KOPT-K1 (cell line): Measurements from ENCODE around the gene ARHGAP26.

Experiments
- H3K27ac ChIP-seq: fragments of 200-600 bp; sonication (generic); 2 replicates; pipeline ENCODE4 v1.5.1; 2016; ENCODE audit warnings: antibody characterized with exemption, mild to moderate bottlenecking, low read depth, low read length; ENCODE audit not compliant: poor library complexity, severe bottlenecking
- H3K36me3 ChIP-seq: fragments of 200-600 bp; sonication (generic); 2 replicates; pipeline ENCODE4 v1.5.1; 2017; ENCODE audit warnings: antibody characterized with exemption, mild to moderate bottlenecking, low read length, moderate library complexity; ENCODE audit not compliant: insufficient read depth
- H3K9me3 ChIP-seq: fragments of 200-600 bp; sonication (generic); 2 replicates; pipeline ENCODE4 v1.5.1; 2017; ENCODE audit warnings: antibody characterized with exemption, low read length, mild to moderate bottlenecking; ENCODE audit not compliant: insufficient read depth, poor library complexity, severe bottlenecking

The ARHGAP26 gene

GRCh38 chr5:142870532-142871362 is 100.6 kb downstream of the ARHGAP26 start:
- no peak overlapping the region for H3K27ac ChIP-seq
- no peaks in the 10 kb centered on the region for H3K9me3 ChIP-seq
- no peaks in the 10 kb centered on the region for H3K36me3 ChIP-seq

GRCh38 chr5:142871363-142872193 is 101.4 kb downstream of the ARHGAP26 start:
- Histone ChIP-seq H3K9me3 (no peaks in the 10 kb centered on the region), H3K27ac (no peak overlapping the region), H3K36me3 (no peaks in the 10 kb centered on the region)

DNA sequence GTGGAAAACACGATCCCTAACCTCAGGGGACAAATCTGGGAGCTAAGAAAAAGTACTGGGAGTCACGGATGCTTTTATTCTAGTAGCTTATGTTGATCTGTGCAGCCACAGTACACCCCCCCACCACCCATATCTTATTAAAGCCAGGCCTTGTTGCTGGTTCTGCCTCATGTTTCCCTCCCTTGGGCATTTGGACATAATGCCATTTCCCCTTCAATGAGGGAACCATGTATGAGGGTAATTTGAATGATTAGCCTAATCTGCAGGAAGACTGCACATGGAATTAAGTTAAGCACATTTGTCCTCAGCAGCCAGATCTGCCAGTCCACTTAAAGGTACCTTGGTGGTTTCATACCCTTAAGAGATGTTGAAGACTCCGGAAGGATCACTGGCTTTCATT is 102.0 kb downstream of the ARHGAP26 start:
- no peaks in the 10 kb centered on the region for H3K36me3 ChIP-seq
- no peak overlapping the region for H3K27ac ChIP-seq
- no peaks in the 10 kb centered on the region for H3K9me3 ChIP-seq

DNA sequence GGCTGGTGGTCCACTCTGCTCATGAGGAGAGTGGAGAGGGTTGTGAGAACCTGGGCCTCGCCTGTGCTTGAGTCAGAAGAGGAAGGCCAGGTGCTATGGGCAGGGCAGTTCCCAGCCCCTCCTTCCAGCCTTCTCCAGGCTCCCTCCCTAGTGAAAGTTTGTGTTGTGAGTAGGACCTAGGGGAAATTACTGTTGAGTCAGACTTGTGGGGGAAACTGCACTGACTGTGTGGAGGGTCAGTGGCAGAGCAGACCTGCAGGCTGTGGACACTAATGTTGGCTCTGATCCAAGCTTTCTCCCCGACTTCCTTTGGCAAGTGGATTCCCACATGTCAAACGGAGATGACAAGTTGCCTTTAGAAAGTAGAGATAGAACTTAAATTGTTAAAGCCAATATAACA is 102.6 kb downstream of the ARHGAP26 start:
- Histone ChIP-seq H3K27ac (no peak overlapping the region), H3K36me3 (no peaks in the 10 kb centered on the region), H3K9me3 (no peaks in the 10 kb centered on the region)

DNA sequence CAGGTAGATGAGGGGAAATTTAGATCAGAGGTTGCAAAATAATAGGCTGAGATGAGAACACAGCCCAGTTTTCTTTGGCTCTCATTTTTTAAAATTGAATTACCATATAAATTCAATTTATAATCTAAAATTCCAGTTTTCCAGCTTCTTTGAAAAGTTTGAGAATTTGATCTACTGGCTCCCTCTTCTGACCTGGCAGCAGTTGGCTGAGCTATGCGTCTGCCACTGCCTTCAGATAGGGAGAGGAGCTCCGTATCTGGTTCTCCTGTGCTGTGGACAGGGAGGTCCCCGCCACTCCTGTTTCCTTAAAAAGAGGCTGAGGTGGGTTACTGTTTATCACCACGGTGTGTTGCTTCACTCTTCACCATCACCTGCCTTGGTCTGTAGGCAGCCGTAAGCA is 103.7 kb downstream of the ARHGAP26 start:
- Histone ChIP-seq H3K9me3 (no peaks in the 10 kb centered on the region), H3K36me3 (no peaks in the 10 kb centered on the region), H3K27ac (no peak overlapping the region)

DNA sequence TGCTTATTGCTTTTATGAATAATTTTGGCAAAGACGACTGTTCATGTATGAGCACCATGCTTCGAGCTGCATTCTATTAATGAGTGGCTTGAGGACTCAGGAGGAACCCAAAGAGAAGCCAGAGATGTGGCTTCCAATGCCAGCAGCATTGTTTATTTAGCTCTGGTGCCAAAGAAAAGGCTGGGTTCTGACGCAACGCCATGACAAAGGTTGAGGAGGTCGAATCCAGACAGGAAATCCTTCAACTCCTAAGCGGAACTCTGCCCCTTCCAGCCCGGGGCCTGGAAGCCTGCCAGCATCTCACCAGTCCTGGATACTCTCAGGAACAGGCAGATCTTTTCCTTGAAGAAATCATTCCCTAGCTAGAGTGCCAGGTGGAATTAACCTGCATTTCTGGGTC is 104.4 kb downstream of the ARHGAP26 start:
- Histone ChIP-seq H3K36me3 (no peaks in the 10 kb centered on the region), H3K9me3 (no peaks in the 10 kb centered on the region), H3K27ac (no peak overlapping the region)

GRCh38 chr5:142875936-142876335 is 105.8 kb downstream of the ARHGAP26 start:
- no peaks in the 10 kb centered on the region for H3K9me3 ChIP-seq
- H3K27ac ChIP-seq = no peak overlapping the region
- peaks cover 4% of the 10 kb centered on the region for H3K36me3 ChIP-seq

GRCh38 chr5:142876817-142877216 is 106.6 kb downstream of the ARHGAP26 start:
- no peaks in the 10 kb centered on the region for H3K9me3 ChIP-seq
- H3K36me3 ChIP-seq = peaks cover 6% of the 10 kb centered on the region
- H3K27ac ChIP-seq = no peak overlapping the region

DNA sequence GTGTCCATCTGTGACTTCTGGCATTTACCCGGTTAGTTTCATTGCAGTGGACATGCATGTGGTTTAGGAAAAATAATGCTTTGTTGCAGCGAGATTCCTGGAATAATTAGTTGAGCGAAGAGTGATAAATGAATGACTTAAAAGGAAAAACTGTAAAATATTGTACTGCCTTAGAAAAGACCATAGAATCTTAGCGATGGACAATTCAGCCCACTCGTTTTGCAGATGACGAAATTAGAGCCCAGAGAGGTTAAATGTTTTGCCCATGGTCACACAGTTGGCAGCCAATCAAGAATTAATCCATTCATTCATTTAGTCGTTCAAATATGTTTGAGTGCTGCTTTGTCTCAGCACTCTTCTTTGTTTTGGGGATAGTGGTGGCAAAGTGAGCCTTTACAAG is 107.9 kb downstream of the ARHGAP26 start:
- Histone ChIP-seq H3K27ac (no peak overlapping the region), H3K9me3 (no peaks in the 10 kb centered on the region), H3K36me3 (peaks cover 6% of the 10 kb centered on the region)

GRCh38 chr5:142878638-142879037 is 108.5 kb downstream of the ARHGAP26 start:
- H3K36me3 ChIP-seq = peaks cover 6% of the 10 kb centered on the region
- H3K27ac ChIP-seq = no peak overlapping the region
- no peaks in the 10 kb centered on the region for H3K9me3 ChIP-seq

DNA sequence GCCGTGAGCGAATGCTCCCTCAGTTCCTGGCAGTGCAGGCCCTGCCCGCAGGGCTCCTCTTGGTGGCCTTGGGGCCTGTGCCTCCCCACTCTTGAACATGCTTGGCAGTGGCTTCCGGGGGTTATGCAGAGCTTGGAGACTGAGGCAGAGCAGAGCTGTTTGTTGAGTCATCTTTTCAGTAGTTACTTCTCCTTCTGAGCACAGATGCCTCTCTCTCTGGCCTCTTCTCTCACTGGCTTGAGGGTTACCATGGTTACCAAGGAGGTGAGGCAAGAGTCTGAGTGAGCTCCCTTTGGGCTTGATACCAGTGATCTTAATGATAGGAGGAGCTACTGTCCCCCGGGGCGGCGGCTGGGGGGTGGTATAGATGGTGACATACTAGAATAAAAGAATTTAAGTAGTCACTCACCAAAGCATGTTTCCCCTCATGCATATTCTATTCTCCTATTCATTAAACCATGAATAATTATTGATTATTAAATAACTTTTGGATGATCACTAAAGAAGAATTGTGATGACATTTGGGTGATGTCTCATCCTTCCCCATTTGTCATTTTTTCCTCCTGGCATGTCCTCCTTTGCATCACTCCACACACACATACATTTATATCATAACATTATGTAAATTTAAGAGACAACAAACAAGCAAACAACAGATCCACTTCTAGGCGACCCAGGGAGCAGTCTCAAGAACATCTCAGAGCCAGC is 111.1 kb downstream of the ARHGAP26 start:
- Histone ChIP-seq H3K36me3 (peaks cover 6% of the 10 kb centered on the region), H3K27ac (no peak overlapping the region), H3K9me3 (no peaks in the 10 kb centered on the region)

- no peak overlapping the region for H3K27ac ChIP-seq
- no peaks in the 10 kb centered on the region for H3K9me3 ChIP-seq
- peaks cover 6% of the 10 kb centered on the region for H3K36me3 ChIP-seq
Observed at GRCh38 chr5:142881784-142882126, 111.6 kb downstream of the ARHGAP26 start.

DNA sequence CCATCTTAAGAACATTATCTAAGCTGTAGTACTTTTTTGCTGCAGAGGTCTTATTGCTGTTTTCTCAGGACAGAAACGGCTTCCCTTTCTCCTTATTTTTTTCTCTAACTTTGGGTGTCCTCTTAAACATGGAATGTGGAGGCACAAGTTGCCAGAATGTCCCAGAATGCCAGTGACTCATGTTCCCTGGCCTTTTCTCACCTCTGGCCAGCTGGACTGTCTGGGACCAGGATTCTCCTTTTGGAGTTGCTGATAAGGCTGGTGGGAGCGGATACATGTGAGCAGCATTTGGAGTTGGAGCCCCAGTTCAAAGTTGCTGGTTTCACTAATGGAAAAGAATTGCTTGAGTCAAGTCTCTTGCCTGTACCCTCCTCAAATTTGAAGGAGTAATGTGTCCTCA is 112.8 kb downstream of the ARHGAP26 start:
- H3K27ac ChIP-seq = no peak overlapping the region
- H3K36me3 ChIP-seq = peaks cover 6% of the 10 kb centered on the region
- H3K9me3 ChIP-seq = no peaks in the 10 kb centered on the region

DNA sequence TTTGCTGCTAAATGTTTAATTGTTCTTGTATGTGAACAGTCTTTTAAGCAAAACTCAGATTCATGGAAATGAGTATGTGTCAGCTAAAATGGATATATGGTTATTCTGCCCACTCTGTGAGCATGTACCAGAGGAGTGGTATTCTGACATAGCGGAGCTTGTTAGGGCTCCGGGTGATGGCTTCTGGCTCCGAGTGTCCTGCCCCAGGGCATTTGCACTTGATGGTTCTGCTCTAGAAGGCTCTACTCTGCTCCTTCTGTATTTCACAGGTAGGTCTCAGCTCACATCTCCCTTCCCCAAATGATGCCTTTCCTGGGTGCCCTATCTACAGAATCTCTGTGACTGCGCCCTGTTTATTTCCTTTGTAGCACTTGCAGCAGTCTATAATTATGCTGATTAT is 113.3 kb downstream of the ARHGAP26 start:
- H3K27ac ChIP-seq = no peak overlapping the region
- peaks cover 6% of the 10 kb centered on the region for H3K36me3 ChIP-seq
- H3K9me3 ChIP-seq = no peaks in the 10 kb centered on the region

GRCh38 chr5:142884029-142884428 is 113.9 kb downstream of the ARHGAP26 start:
- Histone ChIP-seq H3K36me3 (peaks cover 6% of the 10 kb centered on the region), H3K9me3 (no peaks in the 10 kb centered on the region), H3K27ac (no peak overlapping the region)
